Lower leg skin (tissue), 3 donors: ENCODE data around the gene UPK3A.

Source experiments
- POLR2A ChIP-seq, 2 donors: fragments of 450-650 bp; IDR thresholded peaks; one replicate each; pipeline ENCODE4 v1.6.1; 2016 to 2017; ENCODE audit warnings: antibody characterized with exemption in 2 of 2, mild to moderate bottlenecking in 1 of 2, moderate library complexity in 1 of 2
- TF ChIP-seq, protein P1 (sequence below), 3 donors: fragments of 450-650 bp; IDR thresholded peaks; one replicate each; pipeline ENCODE4 v1.5.1; 2016; ENCODE audit warnings: antibody characterized with exemption in 3 of 3, mild to moderate bottlenecking in 3 of 3, moderate library complexity in 2 of 3

GRCh38 chr22:45335021-45335818 is 50.5 kb downstream of the UPK3A start:
- no peak for TF ChIP-seq POLR2A (IDR thresholded peaks at IDR 0.05)
- TF ChIP-seq, protein P1, sequence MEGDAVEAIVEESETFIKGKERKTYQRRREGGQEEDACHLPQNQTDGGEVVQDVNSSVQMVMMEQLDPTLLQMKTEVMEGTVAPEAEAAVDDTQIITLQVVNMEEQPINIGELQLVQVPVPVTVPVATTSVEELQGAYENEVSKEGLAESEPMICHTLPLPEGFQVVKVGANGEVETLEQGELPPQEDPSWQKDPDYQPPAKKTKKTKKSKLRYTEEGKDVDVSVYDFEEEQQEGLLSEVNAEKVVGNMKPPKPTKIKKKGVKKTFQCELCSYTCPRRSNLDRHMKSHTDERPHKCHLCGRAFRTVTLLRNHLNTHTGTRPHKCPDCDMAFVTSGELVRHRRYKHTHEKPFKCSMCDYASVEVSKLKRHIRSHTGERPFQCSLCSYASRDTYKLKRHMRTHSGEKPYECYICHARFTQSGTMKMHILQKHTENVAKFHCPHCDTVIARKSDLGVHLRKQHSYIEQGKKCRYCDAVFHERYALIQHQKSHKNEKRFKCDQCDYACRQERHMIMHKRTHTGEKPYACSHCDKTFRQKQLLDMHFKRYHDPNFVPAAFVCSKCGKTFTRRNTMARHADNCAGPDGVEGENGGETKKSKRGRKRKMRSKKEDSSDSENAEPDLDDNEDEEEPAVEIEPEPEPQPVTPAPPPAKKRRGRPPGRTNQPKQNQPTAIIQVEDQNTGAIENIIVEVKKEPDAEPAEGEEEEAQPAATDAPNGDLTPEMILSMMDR (IDR thresholded peaks at IDR 0.05) = no peak
